Spleen (tissue), 11 donors: ENCODE measurements around the gene PLEKHA7. TPM values are rescaled to one million over a fixed set of nuclear protein-coding genes. Genes with fewer than 3 reads are reported as not detected.

Source experiments
- DNase-seq: peaks from one replicate; pipeline ENCODE4 v3.0.0-alpha.2; 2020
- H3K27ac ChIP-seq, 8 donors: fragments of 200-600 bp; sonication (generic) in 7 of 8; 1 replicate in 4 of 8; 2 replicates in 4 of 8; pipeline versions ENCODE4 v1.5.0 to v1.8.0; 2016 to 2021; ENCODE audit warnings: inconsistent platforms in 4 of 8, mild to moderate bottlenecking in 4 of 8, moderate library complexity in 1 of 8
- H3K27me3 ChIP-seq, 7 donors: fragments of 200-600 bp; sonication (generic) in 6 of 7; replicated peaks in 1 of 7; 1 replicate in 4 of 7; 2 replicates in 3 of 7; pipeline versions ENCODE4 v1.5.0 to v1.8.0; 2016 to 2021; ENCODE audit warnings: inconsistent platforms in 3 of 7, mild to moderate bottlenecking in 1 of 7
- H3K36me3 ChIP-seq, 6 donors: fragments of 200-600 bp; sonication (generic) in 5 of 6; 1 replicate in 4 of 6; 2 replicates in 2 of 6; pipeline versions ENCODE4 v1.5.0 to v1.8.0; 2016 to 2021; ENCODE audit warnings: inconsistent platforms in 2 of 6
- H3K4me1 ChIP-seq, 6 donors: fragments of 200-600 bp; sonication (generic) in 5 of 6; 1 replicate in 3 of 6; 2 replicates in 3 of 6; pipeline versions ENCODE4 v1.5.0 to v1.8.0; 2016 to 2021; ENCODE audit warnings: inconsistent platforms in 3 of 6
- H3K4me3 ChIP-seq, 8 donors: fragments of 200-600 bp; sonication (generic) in 7 of 8; 1 replicate in 4 of 8; 2 replicates in 4 of 8; pipeline versions ENCODE4 v1.5.0 to v1.8.0; 2016 to 2021; ENCODE audit warnings: inconsistent platforms in 4 of 8, mild to moderate bottlenecking in 4 of 8, moderate library complexity in 2 of 8
- H3K9me3 ChIP-seq, 8 donors: fragments of 200-600 bp; sonication (generic) in 7 of 8; 1 replicate in 4 of 8; 2 replicates in 4 of 8; pipeline versions ENCODE4 v1.5.0 to v1.8.0; 2016 to 2021; ENCODE audit warnings: inconsistent platforms in 4 of 8
- CTCF ChIP-seq, 11 experiments: fragments of 200-600 bp in 7 of 11; fragments of 450-650 bp in 4 of 11; sonication (generic) in 4 of 11; IDR thresholded peaks in 8 of 11; conservative IDR thresholded peaks in 3 of 11; 1 replicate in 7 of 11; 2 replicates in 4 of 11; pipeline versions ENCODE4 v1.4.0 to v1.8.0; 2016 to 2021; ENCODE audit warnings: antibody characterized with exemption in 11 of 11, inconsistent platforms in 4 of 11, mild to moderate bottlenecking in 1 of 11
- POLR2A ChIP-seq, 3 donors: fragments of 450-650 bp; IDR thresholded peaks; one replicate each; pipeline ENCODE4 v1.5.1; 2017; ENCODE audit warnings: antibody characterized with exemption in 3 of 3, mild to moderate bottlenecking in 1 of 3
- POLR2AphosphoS5 ChIP-seq, 3 donors: sonication (generic); formaldehyde crosslinking; IDR thresholded peaks; one replicate each; pipeline ENCODE4 v1.5.1; 2017; ENCODE audit warnings: antibody characterized with exemption in 3 of 3
- WGBS, 5 donors: extraction: QIAGEN DNeasy Blood & Tissue Kit in 3 of 5; methylation state at CpG; one replicate each; pipeline versions ENCODE4 v1.1.5 to v1.1.7; 2013 to 2018; 5-methylcytosine and 5-hydroxymethylcytosine counted together
- intact Hi-C: fragments of 100-400 bp; cut with DNase I; formaldehyde crosslinking; loops from one replicate; pipeline ENCODE4 v1.15.0; 2023; ENCODE audit warnings: low total_unique reads
- polyA plus RNA-seq, 3 donors: library from polyadenylated mRNA; stranded (reverse); fragments of 200-250 nt; gene quantifications; one replicate each; pipeline ENCODE4 v1.2.1, GENCODE V29; 2013
- total RNA-seq, 7 donors: library from RNA; depleted of rRNA in 3 of 7; stranded (reverse); fragments of >200 nt in 3 of 7; fragmentation: NEBNext Ultra II Directional in 4 of 7; extraction: Animal tissue kit (Norgen Biotek cat#: 25700) in 4 of 7; gene quantifications; one replicate each; pipeline versions ENCODE4 v1.1.0 to v1.2.1, GENCODE V29; 2016 to 2021
- donor health status: healthy with polysubstance abuse.
- donor health status: DM: no; HTN: no; CAD: no; lungs with moderate emphysema.
- donor health status: DM: no; HTN: no; CAD: no.
- donor health status: Bipolar disorder and iron deficiency.
- donor health status: healthy.
- donor health status: DM: no; HTN: no; CAD: no.
- donor health status: DM: yes; HTN: yes; CAD: no.

Gene PLEKHA7
- total and polyA plus RNA-seq, 10 donors = 1.8 to 12.8 (median 5.8) TPM

GRCh38 chr11:16976379-16976778 is 37.8 kb downstream of the PLEKHA7 start:
- Histone ChIP-seq H3K27me3 (no peaks in the 10 kb centered on the region), H3K27ac (no peak overlapping the region), H3K4me1 (peaks cover 0 to 3% (median 0%) of the 10 kb centered on the region in 6 donors), H3K9me3 (no peaks in the 10 kb centered on the region), H3K36me3 (no peaks in the 10 kb centered on the region), H3K4me3 (no peak overlapping the region)
- TF ChIP-seq POLR2A (IDR thresholded peaks at IDR 0.05) (no peak), CTCF (IDR thresholded peaks at IDR 0.05 in 8 of 11, conservative IDR thresholded peaks at IDR 0.05 in 3 of 11) (no peak), POLR2AphosphoS5 (IDR thresholded peaks at IDR 0.05) (no peak)
- 51 to 84% (median 64%) methylated on average over 5 of the region's 5 CpGs for WGBS, 5 donors
- intact Hi-C loops = no loop called here
- no peak for DNase-seq

- H3K27me3 ChIP-seq = no peaks in the 10 kb centered on the region
- TF ChIP-seq POLR2AphosphoS5 (IDR thresholded peaks at IDR 0.05) = no peak
- no peak for TF ChIP-seq POLR2A (IDR thresholded peaks at IDR 0.05)
- TF ChIP-seq CTCF (IDR thresholded peaks at IDR 0.05 in 8 of 11, conservative IDR thresholded peaks at IDR 0.05 in 3 of 11) = no peak
- WGBS, 5 donors = 81 to 100% (median 88%) methylated on average over 1 of the region's 1 CpG
- no peak for DNase-seq
- H3K27ac ChIP-seq = no peak overlapping the region
- H3K9me3 ChIP-seq = no peaks in the 10 kb centered on the region
- no peaks in the 10 kb centered on the region for H3K4me1 ChIP-seq
- no peaks in the 10 kb centered on the region for H3K36me3 ChIP-seq
- intact Hi-C loops = no loop called here
- H3K4me3 ChIP-seq = no peak overlapping the region
Observed at GRCh38 chr11:16975906-16976305, 38.3 kb downstream of the PLEKHA7 start.

DNA sequence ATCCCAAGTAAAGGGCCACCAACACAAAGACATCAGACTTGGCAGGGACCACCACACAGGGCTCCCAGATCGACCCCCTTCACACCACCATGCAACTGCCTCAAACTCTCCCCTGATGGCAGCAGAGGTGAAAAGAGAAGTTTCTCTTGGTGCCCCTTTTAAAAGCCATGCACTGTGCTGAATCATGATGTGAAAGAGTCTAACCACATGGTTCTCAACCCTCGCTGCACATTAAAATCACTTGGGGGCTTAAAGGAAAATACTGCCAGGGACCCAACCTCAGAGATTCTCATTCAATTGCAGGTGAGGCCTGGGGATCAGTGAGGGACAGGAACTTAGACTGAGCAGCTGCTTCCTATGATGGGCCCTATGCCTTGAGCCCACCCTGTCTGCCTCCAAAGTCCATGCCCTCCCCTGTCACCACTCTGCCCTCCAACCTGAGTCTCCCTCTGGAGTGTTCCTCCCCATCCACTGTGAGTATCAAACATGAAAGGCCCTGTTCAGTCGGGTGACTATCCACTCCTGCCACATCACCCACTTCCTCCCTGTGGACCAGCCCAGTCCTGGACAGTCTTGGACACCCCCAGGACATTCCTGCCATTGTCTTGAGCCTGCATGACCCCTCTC is 40.8 kb downstream of the PLEKHA7 start:
- DNase-seq = no peak
- WGBS, 5 donors = 44 to 70% (median 59%) methylated on average over 3 of the region's 3 CpGs
- no peak for TF ChIP-seq POLR2AphosphoS5 (IDR thresholded peaks at IDR 0.05)

DNA sequence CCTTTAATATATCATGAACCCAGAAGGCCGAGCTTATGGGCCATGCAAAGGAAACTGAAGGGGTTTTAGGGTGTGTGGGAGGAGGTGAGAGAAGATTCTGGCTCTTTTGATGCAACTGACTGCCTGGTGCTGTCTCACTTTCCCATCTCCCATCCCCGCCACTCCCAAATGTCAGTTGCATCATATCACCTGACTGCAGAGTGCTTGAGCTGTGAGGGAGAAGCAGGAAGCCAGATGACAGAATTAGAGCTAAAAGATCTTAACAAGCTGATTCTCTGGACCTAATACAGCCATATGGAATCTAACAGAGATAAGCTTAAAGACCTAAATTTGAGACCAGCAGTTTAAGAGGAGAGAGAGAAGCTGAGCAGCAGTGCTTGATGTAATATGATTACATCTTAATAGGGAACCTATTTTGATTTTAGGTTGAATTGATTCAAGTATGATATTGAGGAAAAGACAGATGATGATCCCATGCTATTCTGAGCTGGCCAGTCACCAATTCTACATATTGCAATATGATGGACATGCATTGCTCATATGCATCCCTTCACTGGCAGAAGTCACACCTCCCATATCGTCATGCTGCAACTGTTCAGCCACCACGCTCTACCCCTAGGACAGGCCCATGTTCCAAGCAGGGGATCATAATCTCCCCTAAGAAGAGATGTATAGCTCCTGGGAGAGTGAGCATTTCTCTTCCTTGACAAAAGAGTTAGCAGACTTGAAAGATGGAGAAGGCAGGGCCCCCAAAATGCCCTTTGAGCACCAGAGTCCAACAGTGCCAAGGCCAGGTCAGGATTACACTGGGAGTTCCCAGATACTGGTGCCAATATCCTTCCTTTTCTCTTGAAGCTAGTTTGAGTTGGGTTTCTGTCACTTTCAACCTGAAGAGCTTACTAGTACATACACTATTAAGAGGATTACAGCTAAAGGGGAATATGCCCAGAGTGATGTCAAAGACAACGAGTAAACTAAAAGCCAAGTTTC is 44.9 kb downstream of the PLEKHA7 start:
- WGBS, 5 donors = 59 to 74% (median 70%) methylated on average over 5 of the region's 5 CpGs
- no peaks in the 10 kb centered on the region for H3K9me3 ChIP-seq
- TF ChIP-seq POLR2A (IDR thresholded peaks at IDR 0.05) = no peak
- no peak for TF ChIP-seq CTCF (IDR thresholded peaks at IDR 0.05 in 8 of 11, conservative IDR thresholded peaks at IDR 0.05 in 3 of 11)
- TF ChIP-seq POLR2AphosphoS5 (IDR thresholded peaks at IDR 0.05) = no peak
- H3K4me3 ChIP-seq = no peak overlapping the region
- H3K27me3 ChIP-seq = no peaks in the 10 kb centered on the region
- DNase-seq = no peak
- intact Hi-C loops = no loop called here
- H3K27ac ChIP-seq = no peak overlapping the region
- H3K4me1 ChIP-seq = no peaks in the 10 kb centered on the region
- no peaks in the 10 kb centered on the region for H3K36me3 ChIP-seq

More for the DNA sequence above, 40.8 kb downstream of the PLEKHA7 start:
- Histone ChIP-seq H3K4me3 (no peak overlapping the region), H3K4me1 (no peaks in the 10 kb centered on the region), H3K9me3 (no peaks in the 10 kb centered on the region), H3K27ac (no peak overlapping the region), H3K27me3 (no peaks in the 10 kb centered on the region), H3K36me3 (no peaks in the 10 kb centered on the region)
- intact Hi-C loops = no loop called here
